CD4-positive, alpha-beta T cell treated with Interleukin-4 for 4 hours (primary cell): Measurements from ENCODE around the gene OR9A2.
A peak's percentile ranks its signal among the peaks of the same experiment; 100 is the strongest.
"Not testable (repeated sequence)": the region's sequence is repeated elsewhere in the genome, so short reads cannot be mapped to it uniquely, and the experiment has no call there.

Source experiments
- DNase-seq: peaks from one replicate; pipeline ENCODE4 v3.0.0-alpha.2; 2020

OR9A2 gene

DNA sequence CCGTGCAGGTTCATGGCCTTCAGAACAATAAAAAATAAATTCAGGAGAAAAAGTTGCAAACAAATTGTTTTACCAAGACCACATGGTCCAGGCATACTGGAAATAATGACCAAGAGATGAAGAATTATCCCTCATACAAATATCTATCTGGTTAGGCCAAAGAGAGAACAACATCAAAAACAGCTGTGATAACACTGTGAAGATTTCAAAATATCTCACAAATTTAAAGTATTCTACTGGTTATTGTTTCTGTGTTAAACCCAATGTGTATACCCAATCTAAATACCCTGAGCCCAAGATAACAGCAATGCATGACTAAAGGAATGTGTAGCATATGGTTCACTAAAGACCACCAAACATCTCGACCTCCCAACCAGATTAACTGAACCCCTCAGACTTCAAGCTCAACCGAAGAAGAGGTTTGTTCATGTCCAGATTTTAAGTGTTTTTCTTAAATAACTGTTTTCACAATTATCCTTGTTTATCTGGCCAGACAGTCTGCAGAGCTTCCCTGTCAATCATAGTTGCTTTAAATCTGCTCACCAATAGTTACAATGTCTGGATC, 10.9 kb downstream of the OR9A2 start:
- no peak for DNase-seq

- no peak for DNase-seq
These were observed 11.8 kb downstream of the OR9A2 start for GRCh38 chr7:143015084-143015483.

DNA sequence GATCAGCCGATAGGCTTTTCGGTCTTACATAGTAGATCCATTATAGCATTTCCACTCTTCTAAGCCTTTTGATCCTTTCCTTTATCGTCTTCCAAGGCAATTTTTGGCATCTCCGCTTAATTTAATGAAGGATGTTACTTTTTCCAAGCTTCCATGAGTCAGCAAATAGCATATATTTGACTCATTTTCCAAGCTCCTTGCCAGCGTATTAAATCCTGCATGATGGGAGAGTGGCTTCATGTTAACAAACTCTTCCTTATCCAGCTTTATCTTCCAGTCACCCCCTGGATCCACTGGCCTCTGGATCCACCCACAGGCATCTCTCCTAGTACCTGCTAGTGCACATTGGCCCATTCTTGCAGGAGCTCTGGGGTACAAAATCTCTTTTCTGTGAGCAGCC, 13.0 kb downstream of the OR9A2 start:
- no peak for DNase-seq

DNA sequence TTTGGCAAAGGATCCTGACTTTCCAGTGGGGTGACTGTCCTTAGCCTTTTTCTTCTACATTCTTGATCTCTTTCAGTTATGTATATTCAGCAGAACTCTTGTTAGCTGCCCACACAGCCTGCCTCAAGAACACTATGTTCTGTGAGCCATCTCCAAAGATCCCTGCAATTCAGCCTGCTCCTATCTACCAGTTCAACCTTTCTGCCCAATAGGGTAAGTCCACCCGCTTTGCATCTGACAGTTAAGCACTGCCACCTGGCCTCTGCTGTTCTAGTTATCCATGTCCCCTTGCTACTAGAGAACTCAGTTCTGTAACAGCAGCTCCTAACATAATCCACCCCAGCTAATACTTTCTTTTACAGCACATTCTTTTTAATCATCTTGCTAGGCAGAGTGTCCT, 13.5 kb downstream of the OR9A2 start:
- DNase-seq = no peak

DNA sequence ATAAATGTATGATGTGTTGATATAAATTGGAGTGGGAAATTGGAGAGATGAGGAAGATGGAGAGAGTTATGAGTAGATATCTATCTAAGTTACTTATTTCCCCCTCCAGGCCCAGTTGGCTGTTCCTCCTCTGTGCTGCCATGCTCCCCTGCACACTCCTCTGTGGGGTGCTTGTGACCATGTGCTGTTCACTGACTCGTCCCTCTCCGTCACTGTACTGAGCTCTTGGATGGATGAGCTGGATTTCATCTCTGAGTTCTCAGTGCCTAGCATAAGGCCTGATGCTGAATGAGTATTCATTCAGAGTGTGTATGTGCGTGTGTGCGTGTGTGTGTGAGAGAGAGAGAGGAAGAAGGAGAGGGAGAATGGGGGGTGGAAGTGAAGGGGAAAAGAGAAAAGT, 14.5 kb downstream of the OR9A2 start:
- DNase-seq = no peak

- no peak for DNase-seq
These were observed 14.9 kb downstream of the OR9A2 start for GRCh38 chr7:143012001-143012400.

GRCh38 chr7:143008007-143008901, 18.7 kb downstream of the OR9A2 start:
- peak; percentile 75 for DNase-seq

DNA sequence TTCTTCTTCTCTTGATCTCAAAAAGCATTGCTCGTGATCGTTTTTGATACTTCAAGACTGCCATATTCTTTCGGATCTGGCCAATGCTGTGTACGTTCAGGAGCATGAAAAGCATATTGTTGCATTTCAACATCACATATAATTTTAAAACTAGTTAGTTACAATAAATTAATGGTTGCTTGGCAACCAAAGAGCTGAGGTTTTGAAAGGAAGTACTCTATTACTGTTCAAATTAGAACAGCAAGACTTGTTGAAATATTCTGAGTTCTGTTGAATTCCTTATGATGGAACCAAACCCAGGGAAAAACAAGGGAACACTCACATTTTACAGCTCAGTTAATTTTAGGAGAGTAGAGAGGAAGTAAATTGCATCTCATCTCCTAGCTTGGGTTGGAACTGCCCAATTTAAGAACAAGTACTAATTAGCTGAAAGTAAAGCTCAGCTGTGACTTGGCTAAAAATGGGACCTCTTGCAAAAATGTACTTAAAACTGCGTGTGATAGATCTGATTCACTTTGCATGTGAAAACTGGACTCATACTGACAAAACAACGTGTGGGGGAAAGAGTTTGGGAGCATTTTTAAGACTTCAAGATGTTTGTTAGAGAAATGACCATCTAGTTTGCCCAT, 21.2 kb downstream of the OR9A2 start:
- no peak for DNase-seq

DNA sequence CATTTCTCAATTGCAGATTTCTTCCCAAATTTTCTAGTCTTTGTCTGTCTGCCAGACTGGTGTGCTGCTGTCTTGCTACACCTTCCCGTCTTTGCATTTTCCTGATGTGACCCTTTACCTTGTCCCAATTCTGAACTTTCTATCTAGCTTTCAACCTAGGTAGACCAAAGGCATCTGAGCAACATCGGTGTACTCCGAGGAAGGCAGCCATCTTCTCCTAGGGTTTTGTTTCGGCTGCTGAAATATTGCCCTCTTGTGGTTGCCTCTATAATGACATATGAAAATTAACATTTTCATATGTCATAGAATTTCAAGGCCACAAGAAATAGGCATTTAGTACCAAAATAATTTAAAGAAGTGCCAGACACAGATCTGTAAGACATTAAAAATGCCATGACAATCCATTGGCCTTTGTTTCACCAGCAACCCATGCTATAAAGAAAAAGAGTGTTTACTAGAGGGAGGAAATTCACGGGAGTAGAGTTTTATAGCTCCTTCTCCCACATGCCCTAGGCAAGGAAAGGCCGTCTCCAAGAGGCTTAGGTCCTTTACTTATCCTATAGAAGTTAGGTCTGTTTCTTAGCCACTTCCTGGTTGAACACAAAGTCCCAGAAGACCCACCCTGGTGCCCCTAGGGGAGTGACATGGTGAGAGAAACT, 23.4 kb downstream of the OR9A2 start:
- peak; percentile 74 for DNase-seq

DNA sequence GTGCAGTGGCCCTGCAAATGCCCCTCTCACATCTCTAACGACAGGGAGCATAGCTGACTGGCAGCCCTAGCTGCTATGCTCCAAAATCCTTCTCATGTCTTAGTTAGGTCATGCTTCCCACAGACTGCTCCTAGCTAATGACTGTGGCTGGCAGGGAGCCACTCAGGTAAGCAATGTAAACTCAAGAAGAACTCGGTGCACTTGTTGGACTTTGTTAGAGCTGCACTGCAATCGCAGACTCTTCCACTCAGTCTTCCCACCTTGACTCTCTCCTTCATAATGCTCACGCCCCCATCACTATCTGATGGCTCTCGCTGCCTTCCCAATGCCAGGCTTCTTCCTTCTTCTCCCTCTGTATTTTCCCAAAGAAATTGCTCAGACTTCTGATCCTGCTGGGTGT, 24.0 kb downstream of the OR9A2 start:
- DNase-seq = no peak

DNA sequence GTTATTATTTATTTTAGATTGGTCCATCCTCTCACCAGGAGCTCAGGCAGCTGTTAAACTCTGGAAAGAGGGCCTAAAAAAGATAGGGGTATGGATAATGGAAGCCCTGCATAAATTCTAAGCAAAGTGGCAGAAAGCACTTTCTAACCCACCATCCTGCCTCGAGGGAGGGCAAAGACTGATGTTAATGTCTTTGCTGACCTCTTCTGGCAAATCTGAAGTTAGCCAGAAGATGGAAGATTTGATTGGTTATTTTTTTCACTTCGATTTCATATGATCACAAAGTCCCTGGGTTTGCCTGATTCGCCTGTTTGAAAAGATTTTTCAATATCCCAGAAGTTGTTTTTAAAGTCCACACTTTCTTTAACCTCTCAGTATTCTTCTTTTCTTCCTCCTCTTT, 24.8 kb downstream of the OR9A2 start:
- peak; percentile 6 for DNase-seq

GRCh38 chr7:143000648-143001047, 26.3 kb downstream of the OR9A2 start:
- no peak for DNase-seq

DNA sequence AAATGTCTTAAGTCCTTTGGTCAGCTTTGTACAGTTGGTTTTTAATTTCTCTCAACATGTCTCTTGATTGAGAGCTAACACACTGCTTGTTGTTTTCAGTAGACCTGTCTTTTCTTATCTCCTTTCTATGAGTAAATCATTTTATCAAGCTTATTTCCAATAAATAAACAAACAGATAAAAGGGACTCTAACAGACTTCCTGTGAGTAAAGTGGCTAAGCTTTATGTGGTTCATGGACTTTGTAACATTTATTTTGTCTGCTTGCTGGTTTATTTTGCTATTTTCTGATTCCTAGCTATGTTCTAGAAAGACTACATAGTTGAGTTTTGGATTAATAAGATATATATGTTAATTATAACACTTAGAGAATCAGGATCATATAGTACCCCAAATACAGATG, 27.1 kb downstream of the OR9A2 start:
- DNase-seq = no peak

GRCh38 chr7:142998966-142999365, 28.0 kb downstream of the OR9A2 start:
- DNase-seq = no peak

- no peak for DNase-seq
These were observed 29.4 kb downstream of the OR9A2 start for GRCh38 chr7:142997456-142997989.

GRCh38 chr7:142992427-142992826, 34.5 kb downstream of the OR9A2 start:
- no peak for DNase-seq

- DNase-seq = no peak
These were observed 42.6 kb downstream of the OR9A2 start for GRCh38 chr7:142984297-142984696.

- DNase-seq = no peak
These were observed 43.1 kb downstream of the OR9A2 start for GRCh38 chr7:142983825-142984224.

DNA sequence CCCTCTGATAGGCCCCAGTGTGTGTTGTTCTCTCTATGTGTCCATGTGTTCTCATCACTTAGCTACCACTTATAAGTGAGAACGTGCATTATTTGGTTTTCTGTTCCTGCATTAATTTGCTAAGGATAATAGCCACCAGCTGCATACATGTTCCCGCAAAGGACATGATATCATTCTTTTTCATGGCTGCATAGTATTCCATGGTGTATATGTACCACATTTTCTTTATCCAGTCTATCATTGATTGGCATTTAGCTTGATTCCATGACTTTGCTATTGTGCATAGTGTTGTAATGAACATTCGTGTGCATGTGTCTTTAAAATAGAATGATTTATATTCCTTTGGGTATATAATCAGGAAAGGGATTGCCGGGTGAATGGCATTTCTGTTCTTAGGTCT, 48.5 kb downstream of the OR9A2 start:
- DNase-seq = not testable (repeated sequence)
